HG03196 (cell line): Measurements from ENCODE around the gene HOXB7.
A peak's percentile ranks its signal among the peaks of the same experiment; 100 is the strongest.

Experiments
- ATAC-seq: cut with Tn5 transposase; IDR thresholded peaks from one replicate; pipeline ENCODE4 v1.9.1; 2021; ENCODE audit not compliant: unreplicated experiment

HOXB7 gene

GRCh38 chr17:48583708-48584222 lies 27.1 kb downstream of the HOXB7 start:
- no peak for ATAC-seq

GRCh38 chr17:48582750-48583069 lies 28.1 kb downstream of the HOXB7 start:
- no peak for ATAC-seq

GRCh38 chr17:48579760-48580554 lies 30.9 kb downstream of the HOXB7 start:
- ATAC-seq: no peak

- no peak for ATAC-seq
Observed at GRCh38 chr17:48579471-48579759, 31.4 kb downstream of the HOXB7 start.

GRCh38 chr17:48578616-48579470 lies 32.0 kb downstream of the HOXB7 start:
- peak; percentile 17 for ATAC-seq

- ATAC-seq: peak; percentile 55
Observed at GRCh38 chr17:48577946-48578615, 32.7 kb downstream of the HOXB7 start, which contains the start of gene HOXB4. HOXB4 (minus strand) TSS chr17:48578350; CDS start chr17:48578319, 31 bp downstream.

- ATAC-seq: no peak
Observed at GRCh38 chr17:48577330-48577945, 33.4 kb downstream of the HOXB7 start.

- ATAC-seq: no peak
Observed at GRCh38 chr17:48576479-48577309, 34.1 kb downstream of the HOXB7 start.

GRCh38 chr17:48575673-48576478 lies 34.9 kb downstream of the HOXB7 start:
- no peak for ATAC-seq

GRCh38 chr17:48575066-48575582 lies 35.7 kb downstream of the HOXB7 start:
- ATAC-seq: no peak

- no peak for ATAC-seq
Observed at GRCh38 chr17:48574505-48575065, 36.2 kb downstream of the HOXB7 start.

GRCh38 chr17:48571826-48572417 lies 38.9 kb downstream of the HOXB7 start:
- ATAC-seq: no peak

- ATAC-seq: no peak
Observed at GRCh38 chr17:48571024-48571818, 39.6 kb downstream of the HOXB7 start.

- no peak for ATAC-seq
Observed at GRCh38 chr17:48570325-48571023, 40.3 kb downstream of the HOXB7 start.

GRCh38 chr17:48569674-48570324 lies 41.0 kb downstream of the HOXB7 start:
- ATAC-seq: no peak

GRCh38 chr17:48569240-48569582 lies 41.6 kb downstream of the HOXB7 start:
- ATAC-seq: no peak
